ENCODE data around the gene EHMT1. TPM values are rescaled to one million over a fixed set of nuclear protein-coding genes. Genes with fewer than 3 reads are reported as not detected.
A peak's percentile ranks its signal among the peaks of the same experiment; 100 is the strongest.

EHMT1 gene
- total RNA-seq, 6 experiments from 2014 or later = 26.8 to 51.9 (median 36.7) TPM

DNA sequence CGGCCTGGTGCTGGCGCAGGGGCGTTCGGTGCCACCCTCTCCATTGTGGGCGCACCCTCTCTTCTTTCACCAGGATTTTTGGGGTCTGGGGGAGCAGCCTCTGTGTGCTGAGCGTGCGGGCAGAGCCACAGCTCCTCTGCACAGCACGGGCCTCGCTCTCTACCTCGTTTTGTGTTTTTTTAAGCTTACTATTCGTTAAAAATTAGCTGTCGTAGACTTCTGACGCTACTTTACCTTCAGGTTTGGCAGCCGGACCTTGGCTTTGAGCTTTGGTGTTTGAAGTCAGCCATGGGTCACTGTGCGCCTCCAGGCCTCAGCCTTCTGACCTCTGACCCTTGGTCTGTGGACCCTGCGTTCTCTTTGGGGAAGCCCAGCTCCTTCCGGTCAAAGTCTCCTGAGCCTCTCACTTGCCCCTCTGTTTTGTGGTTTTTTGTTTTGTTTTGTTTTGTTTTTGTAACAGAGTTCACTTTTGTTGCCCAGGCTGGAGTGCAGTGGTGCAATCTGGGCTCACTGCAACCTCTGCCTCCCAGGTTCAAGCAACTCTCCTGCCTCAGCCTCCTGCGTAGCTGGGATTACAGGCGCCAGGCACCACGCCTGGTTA, 170.6 kb downstream of the EHMT1 start:
- 37% methylated on average over 16 of the region's 20 CpGs for WGBS (ENCODE audit: insufficient coverage, low coverage, low lambda C conversion rate, missing lambda C conversion rate)
- H3K36me3 ChIP-seq = peaks cover 0 to 26% (median 9%) of the 10 kb centered on the region in 4 donors
- H3K4me3 ChIP-seq = no peak overlapping the region
- TF ChIP-seq POLR2A (IDR thresholded peaks at IDR 0.05) = no peak
- TF ChIP-seq, protein P1, sequence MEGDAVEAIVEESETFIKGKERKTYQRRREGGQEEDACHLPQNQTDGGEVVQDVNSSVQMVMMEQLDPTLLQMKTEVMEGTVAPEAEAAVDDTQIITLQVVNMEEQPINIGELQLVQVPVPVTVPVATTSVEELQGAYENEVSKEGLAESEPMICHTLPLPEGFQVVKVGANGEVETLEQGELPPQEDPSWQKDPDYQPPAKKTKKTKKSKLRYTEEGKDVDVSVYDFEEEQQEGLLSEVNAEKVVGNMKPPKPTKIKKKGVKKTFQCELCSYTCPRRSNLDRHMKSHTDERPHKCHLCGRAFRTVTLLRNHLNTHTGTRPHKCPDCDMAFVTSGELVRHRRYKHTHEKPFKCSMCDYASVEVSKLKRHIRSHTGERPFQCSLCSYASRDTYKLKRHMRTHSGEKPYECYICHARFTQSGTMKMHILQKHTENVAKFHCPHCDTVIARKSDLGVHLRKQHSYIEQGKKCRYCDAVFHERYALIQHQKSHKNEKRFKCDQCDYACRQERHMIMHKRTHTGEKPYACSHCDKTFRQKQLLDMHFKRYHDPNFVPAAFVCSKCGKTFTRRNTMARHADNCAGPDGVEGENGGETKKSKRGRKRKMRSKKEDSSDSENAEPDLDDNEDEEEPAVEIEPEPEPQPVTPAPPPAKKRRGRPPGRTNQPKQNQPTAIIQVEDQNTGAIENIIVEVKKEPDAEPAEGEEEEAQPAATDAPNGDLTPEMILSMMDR (IDR thresholded peaks at IDR 0.05) = no peak
- no peaks in the 10 kb centered on the region for H3K27me3 ChIP-seq
- peak; percentile 58 to 97 (median 83) for ATAC-seq
- H3K27ac ChIP-seq = peak overlapping the region in 2 of 3 donors; percentile 16 to 63
- peak in 2 of 3 donors; percentile 82 to 85 for DNase-seq
- no peaks in the 10 kb centered on the region for H3K9me3 ChIP-seq
- intact Hi-C loops (cut with DNase I) = no loop called here
- peaks cover 0 to 14% (median 6%) of the 10 kb centered on the region in 4 donors for H3K4me1 ChIP-seq

DNA sequence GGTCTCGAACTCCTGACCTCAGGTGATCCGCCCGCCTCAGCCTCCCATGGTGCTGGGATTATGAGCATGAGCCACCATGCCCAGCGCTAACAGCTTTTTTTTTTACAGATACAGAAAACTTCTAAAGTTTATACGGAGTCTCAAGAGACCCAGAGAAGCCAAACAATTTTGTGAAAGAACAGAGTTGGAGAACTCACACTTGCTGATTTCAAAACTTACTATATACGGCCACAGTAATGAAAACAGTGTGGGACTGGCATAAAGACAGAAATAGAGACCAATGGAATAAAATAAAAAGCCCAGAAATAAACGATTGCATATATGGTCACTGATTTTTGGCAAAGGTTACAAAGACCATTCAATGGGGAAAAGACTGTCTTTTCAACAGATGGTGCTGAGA, 173.1 kb downstream of the EHMT1 start:
- ATAC-seq (no peak), DNase-seq (no peak)
- H3K27me3 ChIP-seq = no peaks in the 10 kb centered on the region
- H3K4me1 ChIP-seq = peaks cover 0 to 20% (median 9%) of the 10 kb centered on the region in 4 donors
- H3K9me3 ChIP-seq = no peaks in the 10 kb centered on the region
- no peak overlapping the region for H3K4me3 ChIP-seq
- H3K36me3 ChIP-seq = peaks cover 0 to 32% (median 9%) of the 10 kb centered on the region in 4 donors
- no peak overlapping the region for H3K27ac ChIP-seq
- WGBS (ENCODE audit: insufficient coverage, low coverage, low lambda C conversion rate, missing lambda C conversion rate) = 97% methylated on average over 7 of the region's 7 CpGs
- intact Hi-C loops (cut with DNase I) = no loop called here
- no peak for TF ChIP-seq POLR2A (IDR thresholded peaks at IDR 0.05)
- TF ChIP-seq, protein P1 (IDR thresholded peaks at IDR 0.05) = no peak

- 85% methylated on average over 5 of the region's 13 CpGs for WGBS (ENCODE audit: insufficient coverage, low coverage, low lambda C conversion rate, missing lambda C conversion rate)
- no peak for ATAC-seq
- TF ChIP-seq POLR2A (IDR thresholded peaks at IDR 0.05) = no peak
- TF ChIP-seq, protein P1 (IDR thresholded peaks at IDR 0.05) = no peak
- Histone ChIP-seq H3K4me3 (no peak overlapping the region), H3K9me3 (no peaks in the 10 kb centered on the region), H3K4me1 (peaks cover 0 to 20% (median 9%) of the 10 kb centered on the region in 4 donors), H3K27me3 (no peaks in the 10 kb centered on the region), H3K27ac (no peak overlapping the region), H3K36me3 (peaks cover 0 to 29% (median 9%) of the 10 kb centered on the region in 4 donors)
- DNase-seq = no peak
- intact Hi-C loops (cut with DNase I) = no loop called here
Observed at GRCh38 chr9:137793196-137793841, 174.5 kb downstream of the EHMT1 start.

GRCh38 chr9:137795156-137795666, 176.4 kb downstream of the EHMT1 start:
- DNase-seq (peak in 1 of 3 donors; percentile 52), ATAC-seq (peak; percentile 66 to 85 (median 72))
- Histone ChIP-seq H3K36me3 (peaks cover 0 to 33% (median 14%) of the 10 kb centered on the region in 4 donors), H3K27ac (no peak overlapping the region), H3K4me3 (no peak overlapping the region), H3K9me3 (no peaks in the 10 kb centered on the region), H3K4me1 (peaks cover 0 to 12% (median 3%) of the 10 kb centered on the region in 4 donors), H3K27me3 (no peaks in the 10 kb centered on the region)
- intact Hi-C loops (cut with DNase I) = no loop called here
- WGBS (ENCODE audit: insufficient coverage, low coverage, low lambda C conversion rate, missing lambda C conversion rate) = 63% methylated on average over 8 of the region's 9 CpGs
- no peak for TF ChIP-seq POLR2A (IDR thresholded peaks at IDR 0.05)
- TF ChIP-seq, protein P1 (IDR thresholded peaks at IDR 0.05) = no peak

All from right lobe of liver (tissue), 6 donors.